PC-3 (cell line): ENCODE measurements around the gene PPFIBP1. TPM values are rescaled to one million over a fixed set of nuclear protein-coding genes. Genes with fewer than 3 reads are reported as not detected.

ENCODE experiments used
- ATAC-seq: fragments of 200-7000 bp; cut with Tn5 transposase; 2 replicates; pipeline ENCODE4 v1.9.1; 2020; ENCODE audit warnings: mild to moderate bottlenecking, moderate library complexity
- BruUV-seq: library from RNA; stranded (reverse); fragments of 400-500 nt; replicated peaks from 2 replicates; lab custom pipeline; 2021; lab: Mats Ljungman, UMichigan
- CTCF ChIA-PET: fragments of 300-600 bp; sonication (Branson Sonifier 250); formaldehyde crosslinking; loops from one replicate; lab custom pipeline; 2022; ENCODE audit warnings: antibody characterized with exemption; lab: Charles Lee
- POLR2A ChIA-PET: fragments of 300-600 bp; sonication (Branson Sonifier 250); formaldehyde crosslinking; loops from one replicate; lab custom pipeline; 2022; ENCODE audit warnings: antibody characterized with exemption; ENCODE audit not compliant: unreplicated experiment; lab: Charles Lee
- DNase-seq: peaks from one replicate; pipeline ENCODE4 v3.0.0-alpha.2; 2015
- H2AFZ ChIP-seq: fragments of 300-600 bp; sonication (generic); 2 replicates; pipeline ENCODE4 v1.6.0; 2016; ENCODE audit warnings: antibody characterized with exemption, low read length
- H3F3A ChIP-seq: fragments of 300-600 bp; sonication (generic); one replicate; pipeline ENCODE4 v1.6.0; 2017; ENCODE audit warnings: antibody characterized with exemption, low read length, control low read depth, mild to moderate bottlenecking; ENCODE audit not compliant: unreplicated experiment
- H3K27ac ChIP-seq: fragments of 300-600 bp; sonication (generic); 2 replicates; pipeline ENCODE4 v1.5.1; 2016; ENCODE audit warnings: mild to moderate bottlenecking, low read length
- H3K27me3 ChIP-seq: fragments of 300-600 bp; sonication (generic); 2 replicates; pipeline ENCODE4 v1.6.1; 2016; ENCODE audit warnings: low read length, mixed read lengths
- H3K36me3 ChIP-seq: fragments of 300-600 bp; sonication (generic); 2 replicates; pipeline ENCODE4 v1.6.1; 2016; ENCODE audit warnings: low read depth, mixed run types, low read length, mixed read lengths
- H3K4me1 ChIP-seq: fragments of 300-600 bp; sonication (generic); 2 replicates; pipeline ENCODE4 v1.5.1; 2016; ENCODE audit warnings: low read length; ENCODE audit not compliant: insufficient read depth
- H3K4me2 ChIP-seq: fragments of 300-600 bp; sonication (generic); 2 replicates; pipeline ENCODE4 v1.6.0; 2016; ENCODE audit warnings: low read length
- H3K4me3 ChIP-seq: fragments of 300-600 bp; sonication (generic); 2 replicates; pipeline ENCODE4 v1.5.1; 2016; ENCODE audit warnings: mild to moderate bottlenecking, low read length, mixed read lengths
- H3K79me2 ChIP-seq: fragments of 300-600 bp; sonication (generic); 2 replicates; pipeline ENCODE4 v1.6.1; 2017; ENCODE audit warnings: low read length, mixed read lengths
- H3K9ac ChIP-seq: fragments of 300-600 bp; sonication (generic); 2 replicates; pipeline ENCODE4 v1.6.0; 2016; ENCODE audit warnings: mild to moderate bottlenecking, low read length
- H3K9me2 ChIP-seq: fragments of 300-600 bp; sonication (generic); replicated peaks from 2 replicates; pipeline ENCODE4 v1.6.1; 2016; ENCODE audit warnings: mixed run types, low read length, mixed read lengths
- H3K9me3 ChIP-seq: fragments of 300-600 bp; sonication (generic); 2 replicates; pipeline ENCODE4 v1.6.1; 2016; ENCODE audit warnings: low read length, mixed read lengths
- H4K20me1 ChIP-seq: fragments of 300-600 bp; sonication (generic); 2 replicates; pipeline ENCODE4 v1.6.1; 2016; ENCODE audit warnings: low read length, mixed read lengths
- EZH2 ChIP-seq: fragments of 300-600 bp; sonication (generic); IDR thresholded peaks from one replicate; pipeline ENCODE4 v1.6.1; 2017; ENCODE audit warnings: antibody characterized with exemption, mild to moderate bottlenecking, low read length; ENCODE audit not compliant: unreplicated experiment
- EZH2phosphoT487 ChIP-seq: fragments of 300-600 bp; sonication (generic); IDR thresholded peaks from 2 replicates; pipeline ENCODE4 v1.6.1; 2018; ENCODE audit warnings: mild to moderate bottlenecking, antibody characterized with exemption, low read length, borderline replicate concordance
- intact Hi-C: fragments of 100-400 bp; cut with micrococcal nuclease; formaldehyde crosslinking; loops from 2 replicates; pipeline ENCODE4 v1.9.0; 2023
- total RNA-seq: library from RNA; depleted of rRNA; stranded (reverse); fragments of >200 nt; gene quantifications from 2 replicates; pipeline ENCODE4 v1.2.3, GENCODE V29; 2014
- TF ChIP-seq, protein P1 (sequence below): fragments of 300-600 bp; sonication (generic); conservative IDR thresholded peaks from 2 replicates; pipeline ENCODE4 v1.5.1; 2017; ENCODE audit warnings: antibody characterized with exemption, low read depth, mild to moderate bottlenecking, low read length

Gene PPFIBP1
- total RNA-seq, 1 experiment from 2014 or later: 56.9 TPM

DNA sequence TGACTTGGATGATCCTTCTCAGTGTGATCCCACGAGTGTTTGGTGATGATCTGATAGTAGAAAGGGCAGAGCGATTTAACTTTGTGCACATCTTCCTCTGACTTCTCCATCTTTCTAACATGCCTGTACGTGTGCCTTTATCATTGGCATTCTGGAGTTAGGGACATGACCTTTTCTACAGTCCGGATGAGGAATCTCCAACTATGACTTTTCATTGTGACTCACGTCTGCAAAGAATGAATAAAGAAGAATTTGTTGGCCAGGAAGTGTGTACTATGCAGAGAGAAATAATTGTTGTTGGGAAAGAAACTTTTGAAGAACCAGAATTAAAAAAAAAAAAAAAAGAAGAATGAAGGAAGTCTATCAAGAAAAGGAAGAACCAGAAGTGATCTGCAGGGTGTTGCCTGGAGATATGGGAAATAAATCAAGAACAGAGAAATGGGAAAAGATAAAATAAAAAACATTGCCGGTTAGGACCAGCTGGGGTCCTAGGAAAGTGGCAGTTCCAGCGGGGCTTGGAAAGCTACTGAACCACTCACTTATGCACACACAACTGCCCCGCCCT is 25.3 kb downstream of the PPFIBP1 start:
- no peaks in the 10 kb centered on the region for H4K20me1 ChIP-seq
- no peaks in the 10 kb centered on the region for H3K9me3 ChIP-seq
- H3K27ac ChIP-seq: peak overlapping the region; percentile 94
- POLR2A ChIA-PET: interaction anchor here (0.7 kb wide), 1 partner anchor 85 kb away, joined by 4 read pairs; no protein-coding TSS in a partner anchor
- peaks cover 38% of the 10 kb centered on the region for H3K4me1 ChIP-seq
- no peaks in the 10 kb centered on the region for H3K36me3 ChIP-seq
- TF ChIP-seq EZH2 (no peak), EZH2phosphoT487 (no peak)
- TF ChIP-seq, protein P1, sequence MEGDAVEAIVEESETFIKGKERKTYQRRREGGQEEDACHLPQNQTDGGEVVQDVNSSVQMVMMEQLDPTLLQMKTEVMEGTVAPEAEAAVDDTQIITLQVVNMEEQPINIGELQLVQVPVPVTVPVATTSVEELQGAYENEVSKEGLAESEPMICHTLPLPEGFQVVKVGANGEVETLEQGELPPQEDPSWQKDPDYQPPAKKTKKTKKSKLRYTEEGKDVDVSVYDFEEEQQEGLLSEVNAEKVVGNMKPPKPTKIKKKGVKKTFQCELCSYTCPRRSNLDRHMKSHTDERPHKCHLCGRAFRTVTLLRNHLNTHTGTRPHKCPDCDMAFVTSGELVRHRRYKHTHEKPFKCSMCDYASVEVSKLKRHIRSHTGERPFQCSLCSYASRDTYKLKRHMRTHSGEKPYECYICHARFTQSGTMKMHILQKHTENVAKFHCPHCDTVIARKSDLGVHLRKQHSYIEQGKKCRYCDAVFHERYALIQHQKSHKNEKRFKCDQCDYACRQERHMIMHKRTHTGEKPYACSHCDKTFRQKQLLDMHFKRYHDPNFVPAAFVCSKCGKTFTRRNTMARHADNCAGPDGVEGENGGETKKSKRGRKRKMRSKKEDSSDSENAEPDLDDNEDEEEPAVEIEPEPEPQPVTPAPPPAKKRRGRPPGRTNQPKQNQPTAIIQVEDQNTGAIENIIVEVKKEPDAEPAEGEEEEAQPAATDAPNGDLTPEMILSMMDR: no peak
- H2AFZ ChIP-seq: peak overlapping the region; percentile 10; the same call in 1 of the 2 replicates
- BruUV-seq: TSS peak; percentile 12
- H3K79me2 ChIP-seq: peaks cover 80% of the 10 kb centered on the region
- intact Hi-C loops: loop anchor here (1.0 kb wide), 1 partner anchor 24 kb away; no protein-coding TSS in a partner anchor
- CTCF ChIA-PET: interaction anchor here (1.3 kb wide), 1 partner anchor 16 kb away, joined by 7 read pairs; no protein-coding TSS in a partner anchor
- ATAC-seq (peak; percentile 89), DNase-seq (peak; percentile 97)
- peak overlapping the region; percentile 51 for H3K4me3 ChIP-seq
- H3K9me2 ChIP-seq: no peaks in the 10 kb centered on the region
- peak overlapping the region; percentile 79 for H3K4me2 ChIP-seq
- no peaks in the 10 kb centered on the region for H3K27me3 ChIP-seq
- peak overlapping the region; percentile 83 for H3K9ac ChIP-seq
- H3F3A ChIP-seq: peaks cover 5% of the 10 kb centered on the region

DNA sequence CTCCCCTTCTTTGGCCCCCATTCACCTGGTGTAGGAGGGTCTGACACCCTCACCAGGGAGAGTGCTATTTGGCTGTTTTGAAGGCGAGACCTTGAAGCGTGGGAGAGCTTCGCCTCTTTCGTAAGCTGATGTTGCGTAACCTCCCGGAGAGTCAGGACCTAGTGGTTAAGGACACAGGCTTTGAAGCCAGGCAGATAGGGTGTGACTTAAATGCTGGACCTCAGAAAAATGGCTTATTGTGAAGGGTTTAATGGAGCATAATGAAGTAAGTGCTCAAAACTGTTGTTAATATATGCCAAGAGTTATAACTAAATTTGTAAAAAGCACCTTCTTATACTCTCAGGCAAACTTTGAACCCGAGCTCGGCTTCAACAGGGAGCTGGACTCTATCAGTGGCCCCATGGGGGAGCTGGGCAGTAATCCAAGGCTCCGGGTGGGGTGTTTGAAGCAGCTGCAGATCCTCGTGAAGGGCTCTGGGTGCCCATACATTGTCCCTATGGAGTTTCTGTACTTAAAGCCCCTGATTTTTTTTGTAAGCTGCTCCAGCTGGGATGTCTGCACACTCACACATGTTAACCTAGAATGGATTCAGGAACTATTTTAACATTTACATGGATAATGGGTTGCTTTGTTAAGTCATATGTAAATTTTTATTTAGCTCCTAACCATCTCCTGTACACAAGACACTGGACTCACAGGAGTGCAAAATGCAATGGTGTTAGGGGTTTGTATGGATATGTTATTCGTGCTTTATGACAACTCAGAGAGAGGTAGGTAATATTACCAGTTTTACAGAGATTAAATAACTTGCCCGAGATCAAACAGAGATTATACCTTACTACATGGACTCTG is 26.0 kb downstream of the PPFIBP1 start:
- peak overlapping the region; percentile 51 for H3K4me3 ChIP-seq
- ATAC-seq (peak; percentile 84), DNase-seq (peak; percentile 99)
- peaks cover 5% of the 10 kb centered on the region for H3F3A ChIP-seq
- POLR2A ChIA-PET: no interaction called here
- TF ChIP-seq, protein P1: no peak
- no peak for TF ChIP-seq EZH2
- no peak for TF ChIP-seq EZH2phosphoT487
- intact Hi-C loops: loop anchor here (1.0 kb wide), 1 partner anchor 23 kb away; no protein-coding TSS in a partner anchor
- no peaks in the 10 kb centered on the region for H3K9me3 ChIP-seq
- no peaks in the 10 kb centered on the region for H3K36me3 ChIP-seq
- peak overlapping the region; percentile 10; the same call in 1 of the 2 replicates for H2AFZ ChIP-seq
- H3K4me2 ChIP-seq: peak overlapping the region; percentile 79
- CTCF ChIA-PET: interaction anchor here (0.9 to 1.3 kb wide), 2 partner anchors 11 to 16 kb away, joined by 3 to 7 read pairs; no protein-coding TSS in a partner anchor
- peak overlapping the region; percentile 94 for H3K27ac ChIP-seq
- H3K9me2 ChIP-seq: no peaks in the 10 kb centered on the region
- no TSS peak for BruUV-seq
- H3K9ac ChIP-seq: peak overlapping the region; percentile 83
- no peaks in the 10 kb centered on the region for H3K27me3 ChIP-seq
- H4K20me1 ChIP-seq: no peaks in the 10 kb centered on the region
- peaks cover 87% of the 10 kb centered on the region for H3K79me2 ChIP-seq
- peaks cover 38% of the 10 kb centered on the region for H3K4me1 ChIP-seq
